IgD-negative memory B cell (primary cell): ENCODE measurements around the gene CNTN5. TPM values are rescaled to one million over a fixed set of nuclear protein-coding genes. Genes with fewer than 3 reads are reported as not detected.

Experiments
- H3K27ac Mint-ChIP-seq, 3 donors: one replicate each; pipeline ENCODE4 v1.8.0; 2020 to 2022; ENCODE audit warnings: mild to moderate bottlenecking in 3 of 3, mixed read lengths in 3 of 3, moderate library complexity in 1 of 3
- H3K27me3 Mint-ChIP-seq: one replicate; pipeline ENCODE4 v1.8.0; 2021; ENCODE audit warnings: mixed read lengths
- H3K36me3 Mint-ChIP-seq: one replicate; pipeline ENCODE4 v1.8.0; 2020; ENCODE audit warnings: mild to moderate bottlenecking, mixed read lengths
- H3K4me1 Mint-ChIP-seq, 3 donors: one replicate each; pipeline ENCODE4 v1.8.0; 2020 to 2022; ENCODE audit warnings: mixed read lengths in 3 of 3, mild to moderate bottlenecking in 1 of 3
- H3K4me3 Mint-ChIP-seq, 4 donors: one replicate each; pipeline ENCODE4 v1.8.0; 2020 to 2022; ENCODE audit warnings: mild to moderate bottlenecking in 4 of 4, mixed read lengths in 4 of 4, moderate library complexity in 3 of 4
- H3K9me3 Mint-ChIP-seq, 3 donors: one replicate each; pipeline ENCODE4 v1.8.0; 2020 to 2021; ENCODE audit warnings: mixed read lengths in 3 of 3, mild to moderate bottlenecking in 1 of 3
- polyA plus RNA-seq: library from polyadenylated mRNA; unstranded; fragments of 300-500 nt; fragmentation: Illumina TruSeq; gene quantifications from one replicate; pipeline ENCODE4 v1.2.3, GENCODE V29; 2021

Gene CNTN5
- polyA plus RNA-seq, 1 donor from 2014 or later, result not detected

- no peaks in the 10 kb centered on the region for H3K4me1 Mint-ChIP-seq
- peak overlapping the region in 1 of 4 donors; percentile 28 for H3K4me3 Mint-ChIP-seq
- H3K36me3 Mint-ChIP-seq, result no peaks in the 10 kb centered on the region
- H3K27me3 Mint-ChIP-seq, result no peaks in the 10 kb centered on the region
- H3K9me3 Mint-ChIP-seq, result peaks cover 8 to 13% (median 8%) of the 10 kb centered on the region in 3 donors
- H3K27ac Mint-ChIP-seq, result no peak overlapping the region
Measured at GRCh38 chr11:99519095-99519494, 498.3 kb downstream of the CNTN5 start.

- H3K9me3 Mint-ChIP-seq, result peaks cover 2 to 6% (median 4%) of the 10 kb centered on the region in 3 donors
- no peaks in the 10 kb centered on the region for H3K4me1 Mint-ChIP-seq
- H3K27ac Mint-ChIP-seq, result no peak overlapping the region
- H3K4me3 Mint-ChIP-seq, result no peak overlapping the region
- H3K27me3 Mint-ChIP-seq, result no peaks in the 10 kb centered on the region
- no peaks in the 10 kb centered on the region for H3K36me3 Mint-ChIP-seq
Measured at GRCh38 chr11:99522467-99523173, 501.9 kb downstream of the CNTN5 start.

- Mint-ChIP-seq H3K36me3 (no peaks in the 10 kb centered on the region), H3K4me3 (no peak overlapping the region), H3K27me3 (no peaks in the 10 kb centered on the region), H3K27ac (no peak overlapping the region), H3K4me1 (no peaks in the 10 kb centered on the region), H3K9me3 (peaks cover 0 to 14% (median 0%) of the 10 kb centered on the region in 3 donors)
Measured at GRCh38 chr11:99531468-99531867, 510.7 kb downstream of the CNTN5 start.

GRCh38 chr11:99534812-99535211 lies 514.1 kb downstream of the CNTN5 start:
- no peaks in the 10 kb centered on the region for H3K4me1 Mint-ChIP-seq
- no peaks in the 10 kb centered on the region for H3K36me3 Mint-ChIP-seq
- H3K4me3 Mint-ChIP-seq, result no peak overlapping the region
- H3K9me3 Mint-ChIP-seq, result peaks cover 0 to 8% (median 0%) of the 10 kb centered on the region in 3 donors
- no peak overlapping the region for H3K27ac Mint-ChIP-seq
- no peaks in the 10 kb centered on the region for H3K27me3 Mint-ChIP-seq

- Mint-ChIP-seq H3K9me3 (peaks cover 0 to 8% (median 0%) of the 10 kb centered on the region in 3 donors), H3K36me3 (no peaks in the 10 kb centered on the region), H3K4me1 (no peaks in the 10 kb centered on the region), H3K27ac (no peak overlapping the region), H3K27me3 (no peaks in the 10 kb centered on the region), H3K4me3 (no peak overlapping the region)
Measured at GRCh38 chr11:99535406-99535805, 514.7 kb downstream of the CNTN5 start.

- H3K27me3 Mint-ChIP-seq, result no peaks in the 10 kb centered on the region
- peaks cover 0 to 6% (median 0%) of the 10 kb centered on the region in 3 donors for H3K9me3 Mint-ChIP-seq
- no peaks in the 10 kb centered on the region for H3K4me1 Mint-ChIP-seq
- no peaks in the 10 kb centered on the region for H3K36me3 Mint-ChIP-seq
- no peak overlapping the region for H3K27ac Mint-ChIP-seq
- H3K4me3 Mint-ChIP-seq, result no peak overlapping the region
Measured at GRCh38 chr11:99535819-99536218, 515.1 kb downstream of the CNTN5 start.

- no peaks in the 10 kb centered on the region for H3K36me3 Mint-ChIP-seq
- H3K9me3 Mint-ChIP-seq, result peaks cover 0 to 1% (median under 1%) of the 10 kb centered on the region in 3 donors
- no peak overlapping the region for H3K27ac Mint-ChIP-seq
- no peaks in the 10 kb centered on the region for H3K4me1 Mint-ChIP-seq
- no peak overlapping the region for H3K4me3 Mint-ChIP-seq
- H3K27me3 Mint-ChIP-seq, result no peaks in the 10 kb centered on the region
Measured at GRCh38 chr11:99537681-99538080, 516.9 kb downstream of the CNTN5 start.

- Mint-ChIP-seq H3K27ac (no peak overlapping the region), H3K36me3 (peaks cover 2% of the 10 kb centered on the region), H3K4me3 (no peak overlapping the region), H3K9me3 (peaks cover 0 to 7% (median 4%) of the 10 kb centered on the region in 3 donors), H3K27me3 (no peaks in the 10 kb centered on the region), H3K4me1 (no peaks in the 10 kb centered on the region)
Measured at GRCh38 chr11:99545616-99546015, 524.9 kb downstream of the CNTN5 start.

- Mint-ChIP-seq H3K9me3 (peaks cover 0 to 7% (median 6%) of the 10 kb centered on the region in 3 donors), H3K4me3 (no peak overlapping the region), H3K27ac (no peak overlapping the region), H3K4me1 (no peaks in the 10 kb centered on the region), H3K36me3 (peaks cover 4% of the 10 kb centered on the region), H3K27me3 (no peaks in the 10 kb centered on the region)
Measured at GRCh38 chr11:99548264-99548663, 527.5 kb downstream of the CNTN5 start.

GRCh38 chr11:99554232-99554903 lies 533.6 kb downstream of the CNTN5 start:
- H3K27me3 Mint-ChIP-seq, result no peaks in the 10 kb centered on the region
- H3K4me1 Mint-ChIP-seq, result no peaks in the 10 kb centered on the region
- H3K9me3 Mint-ChIP-seq, result peaks cover 0 to 7% (median 1%) of the 10 kb centered on the region in 3 donors
- H3K27ac Mint-ChIP-seq, result no peak overlapping the region
- H3K4me3 Mint-ChIP-seq, result no peak overlapping the region
- peaks cover 2% of the 10 kb centered on the region for H3K36me3 Mint-ChIP-seq

GRCh38 chr11:99555486-99555885 lies 534.7 kb downstream of the CNTN5 start:
- H3K9me3 Mint-ChIP-seq, result peaks cover 0 to 5% (median 1%) of the 10 kb centered on the region in 3 donors
- H3K27ac Mint-ChIP-seq, result no peak overlapping the region
- peaks cover 2% of the 10 kb centered on the region for H3K36me3 Mint-ChIP-seq
- H3K4me3 Mint-ChIP-seq, result no peak overlapping the region
- no peaks in the 10 kb centered on the region for H3K4me1 Mint-ChIP-seq
- no peaks in the 10 kb centered on the region for H3K27me3 Mint-ChIP-seq

- H3K4me1 Mint-ChIP-seq, result no peaks in the 10 kb centered on the region
- H3K4me3 Mint-ChIP-seq, result no peak overlapping the region
- no peaks in the 10 kb centered on the region for H3K36me3 Mint-ChIP-seq
- H3K27me3 Mint-ChIP-seq, result no peaks in the 10 kb centered on the region
- H3K9me3 Mint-ChIP-seq, result peaks cover 2 to 10% (median 2%) of the 10 kb centered on the region in 3 donors
- H3K27ac Mint-ChIP-seq, result no peak overlapping the region
Measured at GRCh38 chr11:99565333-99565732, 544.6 kb downstream of the CNTN5 start.

GRCh38 chr11:99567334-99567956 lies 546.7 kb downstream of the CNTN5 start:
- H3K27me3 Mint-ChIP-seq, result no peaks in the 10 kb centered on the region
- H3K36me3 Mint-ChIP-seq, result no peaks in the 10 kb centered on the region
- no peak overlapping the region for H3K27ac Mint-ChIP-seq
- no peaks in the 10 kb centered on the region for H3K4me1 Mint-ChIP-seq
- no peak overlapping the region for H3K4me3 Mint-ChIP-seq
- peaks cover 2 to 9% (median 2%) of the 10 kb centered on the region in 3 donors for H3K9me3 Mint-ChIP-seq

GRCh38 chr11:99568808-99569207 lies 548.1 kb downstream of the CNTN5 start:
- Mint-ChIP-seq H3K36me3 (no peaks in the 10 kb centered on the region), H3K27me3 (no peaks in the 10 kb centered on the region), H3K27ac (no peak overlapping the region), H3K4me1 (no peaks in the 10 kb centered on the region), H3K9me3 (peaks cover 0 to 9% (median 0%) of the 10 kb centered on the region in 3 donors), H3K4me3 (no peak overlapping the region)

GRCh38 chr11:99571094-99571493 lies 550.3 kb downstream of the CNTN5 start:
- no peaks in the 10 kb centered on the region for H3K27me3 Mint-ChIP-seq
- H3K4me3 Mint-ChIP-seq, result no peak overlapping the region
- no peaks in the 10 kb centered on the region for H3K36me3 Mint-ChIP-seq
- H3K9me3 Mint-ChIP-seq, result peaks cover 0 to 9% (median 7%) of the 10 kb centered on the region in 3 donors
- H3K4me1 Mint-ChIP-seq, result no peaks in the 10 kb centered on the region
- no peak overlapping the region for H3K27ac Mint-ChIP-seq
